ENCODE data around the gene IL3RA. TPM values are rescaled to one million over a fixed set of nuclear protein-coding genes. Genes with fewer than 3 reads are reported as not detected.
"Not testable (repeated sequence)": the region's sequence is repeated elsewhere in the genome, so short reads cannot be mapped to it uniquely, and the experiment has no call there.

The IL3RA gene
- total RNA-seq, 1 donor from 2014 or later: 0.53 TPM

DNA sequence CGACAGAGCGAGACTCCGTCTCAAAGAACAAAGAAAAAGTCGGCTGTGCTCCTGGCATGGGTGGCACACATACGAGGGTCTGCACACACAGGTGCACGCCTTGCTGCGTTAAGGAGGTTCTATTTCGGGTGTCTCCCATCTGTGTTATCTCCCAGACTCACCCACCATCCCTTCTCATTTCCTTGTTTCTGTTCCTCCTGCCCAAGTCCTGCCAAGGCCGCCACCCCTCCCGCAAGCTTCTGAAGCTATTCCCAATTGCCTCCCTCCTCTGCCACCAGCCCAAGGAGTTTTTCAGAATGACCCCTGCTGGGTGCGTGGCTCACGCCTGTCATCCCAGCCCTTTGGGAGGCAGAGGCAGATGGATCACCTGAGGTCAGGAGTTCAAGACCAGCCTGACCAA is 6.0 kb upstream of the IL3RA start:
- Mint-ChIP-seq H3K4me3 (no peak overlapping the region), H3K4me1 (peaks cover 32% of the 10 kb centered on the region), H3K27ac (no peak overlapping the region), H3K9me3 (peaks cover 2% of the 10 kb centered on the region), H3K36me3 (ENCODE audit: low read depth) (no peaks in the 10 kb centered on the region), H3K27me3 (peaks cover 1% of the 10 kb centered on the region)
- ChIA-PET CTCF (no interaction called here), POLR2A (no interaction called here)
- intact Hi-C loops (cut with micrococcal nuclease): loop anchor here (10.0 kb wide), 1 partner anchor 86 kb away; no protein-coding TSS in a partner anchor
- TF ChIP-seq CTCF (IDR thresholded peaks at IDR 0.05): no peak
- ATAC-seq (ENCODE audit: low read depth) (no peak), DNase-seq (no peak)

DNA sequence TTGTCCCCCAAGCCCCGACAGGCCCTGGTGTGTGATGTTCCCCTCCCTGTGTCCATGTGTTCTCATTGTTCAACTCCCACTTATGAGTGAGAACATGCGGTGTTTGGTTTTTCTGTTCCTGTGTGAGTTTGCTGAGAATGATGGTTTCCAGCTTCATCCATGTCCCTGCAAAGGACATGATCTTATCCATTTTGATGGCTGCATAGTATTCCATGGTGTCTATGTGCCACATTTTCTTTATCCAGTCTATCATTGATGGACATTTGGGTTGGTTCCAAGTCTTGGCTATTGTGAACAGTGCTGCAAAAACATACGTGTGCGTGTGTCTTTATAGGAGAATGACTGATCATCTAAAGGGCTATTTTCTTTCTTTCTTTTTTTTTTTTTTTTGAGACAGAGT is 4.2 kb upstream of the IL3RA start:
- H3K36me3 Mint-ChIP-seq (ENCODE audit: low read depth); POLR2A ChIA-PET; H3K9me3 Mint-ChIP-seq; CTCF ChIA-PET; H3K27ac Mint-ChIP-seq; ATAC-seq (ENCODE audit: low read depth); H3K4me3 Mint-ChIP-seq; DNase-seq; H3K27me3 Mint-ChIP-seq: not testable (repeated sequence)
- H3K4me1 Mint-ChIP-seq: peaks cover 41% of the 10 kb centered on the region
- intact Hi-C loops (cut with micrococcal nuclease): loop anchor here (10.0 kb wide), 1 partner anchor 88 kb away; no protein-coding TSS in a partner anchor

DNA sequence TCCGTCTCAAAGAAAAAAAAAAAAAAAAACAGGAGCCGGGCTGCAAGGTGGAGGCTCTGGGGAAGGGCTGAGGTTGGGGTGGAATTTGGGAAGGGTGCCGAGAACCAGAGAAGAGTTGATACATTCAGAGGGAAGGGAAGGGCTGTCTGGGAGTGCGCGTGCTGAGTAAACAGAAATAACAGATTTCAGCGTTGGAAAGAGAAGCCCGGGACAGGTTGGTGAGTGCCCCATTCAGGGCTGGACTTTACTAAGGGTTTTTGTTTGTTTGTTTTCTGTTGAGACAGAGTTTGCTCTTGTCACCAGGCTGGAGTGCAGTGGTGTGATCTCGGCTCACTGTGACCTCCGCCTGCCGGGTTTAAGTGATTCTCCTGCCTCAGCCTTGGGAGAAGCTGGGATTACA is 1.7 kb upstream of the IL3RA start:
- ChIA-PET POLR2A (no interaction called here), CTCF (no interaction called here)
- Mint-ChIP-seq H3K27me3 (no peaks in the 10 kb centered on the region), H3K9me3 (peaks cover 2% of the 10 kb centered on the region), H3K4me1 (peaks cover 31% of the 10 kb centered on the region), H3K36me3 (ENCODE audit: low read depth) (no peaks in the 10 kb centered on the region), H3K27ac (no peak overlapping the region), H3K4me3 (no peak overlapping the region)
- no peak for TF ChIP-seq CTCF (IDR thresholded peaks at IDR 0.05)
- ATAC-seq (ENCODE audit: low read depth) (no peak), DNase-seq (no peak)
- intact Hi-C loops (cut with micrococcal nuclease): loop anchor here (10.0 kb wide), 1 partner anchor 90 kb away; no protein-coding TSS in a partner anchor

- Mint-ChIP-seq H3K27ac (peak overlapping the region; percentile 59), H3K27me3 (no peaks in the 10 kb centered on the region), H3K4me3 (peak overlapping the region; percentile 86), H3K36me3 (ENCODE audit: low read depth) (peaks cover 3% of the 10 kb centered on the region), H3K9me3 (peaks cover 2% of the 10 kb centered on the region), H3K4me1 (peaks cover 22% of the 10 kb centered on the region)
- ChIA-PET POLR2A (no interaction called here), CTCF (no interaction called here)
- ATAC-seq (ENCODE audit: low read depth) (peak; percentile 34), DNase-seq (no peak)
- intact Hi-C loops (cut with micrococcal nuclease): loop anchor here (10.0 kb wide), 1 partner anchor 92 kb away; no protein-coding TSS in a partner anchor
- TF ChIP-seq CTCF (IDR thresholded peaks at IDR 0.05): no peak
These were observed 579 bp downstream of the IL3RA start for GRCh38 chrX:1336948-1337779.

DNA sequence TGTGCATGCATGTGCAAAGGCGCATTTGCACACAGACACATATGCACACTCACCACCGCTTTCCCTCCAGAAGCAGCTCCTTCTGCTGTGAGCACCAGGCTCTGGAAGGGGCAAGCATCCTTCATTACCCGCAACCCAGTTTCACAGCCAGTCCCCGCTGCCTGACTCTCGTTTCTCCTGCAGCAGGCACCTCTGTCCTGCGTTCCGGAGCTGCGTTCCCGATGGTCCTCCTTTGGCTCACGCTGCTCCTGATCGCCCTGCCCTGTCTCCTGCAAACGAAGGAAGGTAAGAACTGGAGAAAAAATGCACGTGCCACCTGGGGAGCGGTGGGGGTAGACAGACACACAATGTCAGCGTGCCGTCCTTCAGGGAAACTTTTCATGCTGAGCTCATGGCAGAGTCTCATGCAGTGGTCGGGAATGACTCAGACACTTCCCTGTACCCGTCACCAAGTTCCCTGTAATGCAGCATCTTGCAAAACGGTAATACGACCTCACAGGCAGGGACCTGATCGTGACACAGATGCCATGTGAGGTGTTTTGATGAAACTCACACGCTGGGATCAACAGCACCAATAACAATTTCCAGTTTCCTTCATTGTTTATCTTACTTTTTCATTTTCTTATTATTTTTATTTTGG is 5.1 kb downstream of the IL3RA start:
- Mint-ChIP-seq H3K4me3 (no peak overlapping the region), H3K27ac (no peak overlapping the region), H3K9me3 (no peaks in the 10 kb centered on the region), H3K4me1 (peaks cover 5% of the 10 kb centered on the region), H3K27me3 (no peaks in the 10 kb centered on the region), H3K36me3 (ENCODE audit: low read depth) (peaks cover 6% of the 10 kb centered on the region)
- intact Hi-C loops (cut with micrococcal nuclease): no loop called here
- ChIA-PET CTCF (no interaction called here), POLR2A (no interaction called here)
- DNase-seq (no peak), ATAC-seq (ENCODE audit: low read depth) (no peak)
- no peak for TF ChIP-seq CTCF (IDR thresholded peaks at IDR 0.05)

DNA sequence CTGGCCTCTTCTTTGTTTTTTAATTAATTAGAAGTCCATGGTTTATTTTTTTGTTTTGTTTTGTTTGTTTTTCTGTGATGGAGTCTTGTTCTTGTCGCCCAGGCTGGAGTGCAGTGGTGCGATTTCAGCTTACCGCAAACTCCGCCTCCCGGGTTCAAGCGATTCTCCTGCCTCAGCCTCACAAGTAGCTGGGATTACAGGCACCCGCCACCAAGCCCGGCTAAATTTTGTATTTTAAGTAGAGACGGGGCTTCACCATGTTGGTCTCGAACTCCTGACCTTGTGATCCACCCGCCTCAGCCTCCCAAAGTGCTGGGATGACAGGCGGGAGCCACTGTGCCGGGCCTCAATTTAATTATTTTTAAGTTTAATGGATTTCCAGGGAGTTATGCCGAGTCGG is 13.0 kb downstream of the IL3RA start:
- intact Hi-C loops (cut with micrococcal nuclease); H3K4me3 Mint-ChIP-seq; H3K27me3 Mint-ChIP-seq; DNase-seq; ATAC-seq (ENCODE audit: low read depth); H3K9me3 Mint-ChIP-seq; POLR2A ChIA-PET; H3K27ac Mint-ChIP-seq; H3K4me1 Mint-ChIP-seq; CTCF ChIA-PET; H3K36me3 Mint-ChIP-seq (ENCODE audit: low read depth): not testable (repeated sequence)
